Measurements from ENCODE around the gene LDLRAD3. TPM values are rescaled to one million over a fixed set of nuclear protein-coding genes. Genes with fewer than 3 reads are reported as not detected.

The LDLRAD3 gene
- total RNA-seq, 1 donor from 2014 or later, result 10.2 TPM

GRCh38 chr11:36121054-36121453 lies 177.2 kb downstream of the LDLRAD3 start:
- no peak for TF ChIP-seq CTCF (IDR thresholded peaks at IDR 0.05; ENCODE audit: insufficient read depth, low read length, poor library complexity, severe bottlenecking)
- no peaks in the 10 kb centered on the region for H3K36me3 ChIP-seq (ENCODE audit: control insufficient read depth, insufficient read depth, low read length)
- no peak overlapping the region for H3K4me3 ChIP-seq (ENCODE audit: low read depth, low read length)
- no peaks in the 10 kb centered on the region for H3K27me3 ChIP-seq (ENCODE audit: control insufficient read depth, insufficient read depth, low read length)
- DNase-seq (ENCODE audit: low read depth), result no peak

DNA sequence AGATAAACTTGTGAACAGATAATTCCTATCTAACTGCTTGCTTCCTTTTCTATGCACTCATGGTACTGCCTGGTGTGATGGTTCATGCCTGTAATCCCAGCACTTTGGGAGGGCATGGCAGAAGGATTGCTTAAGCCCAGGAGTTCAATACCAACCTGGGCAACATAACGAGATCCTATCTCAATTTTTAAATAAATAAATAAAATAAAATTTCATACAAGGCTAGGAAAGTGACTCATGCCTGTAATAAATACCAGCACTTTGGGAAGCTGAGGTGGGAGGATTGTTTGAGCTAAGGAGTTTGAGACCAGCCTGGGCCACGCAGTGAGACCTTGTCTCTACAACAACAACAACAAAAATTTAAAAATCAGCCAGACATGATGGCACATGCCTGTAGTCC lies 178.8 kb downstream of the LDLRAD3 start:
- TF ChIP-seq CTCF (IDR thresholded peaks at IDR 0.05; ENCODE audit: insufficient read depth, low read length, poor library complexity, severe bottlenecking), result no peak
- no peak for DNase-seq (ENCODE audit: low read depth)
- Histone ChIP-seq H3K4me3 (ENCODE audit: low read depth, low read length) (no peak overlapping the region), H3K27me3 (ENCODE audit: control insufficient read depth, insufficient read depth, low read length) (no peaks in the 10 kb centered on the region), H3K36me3 (ENCODE audit: control insufficient read depth, insufficient read depth, low read length) (no peaks in the 10 kb centered on the region)

DNA sequence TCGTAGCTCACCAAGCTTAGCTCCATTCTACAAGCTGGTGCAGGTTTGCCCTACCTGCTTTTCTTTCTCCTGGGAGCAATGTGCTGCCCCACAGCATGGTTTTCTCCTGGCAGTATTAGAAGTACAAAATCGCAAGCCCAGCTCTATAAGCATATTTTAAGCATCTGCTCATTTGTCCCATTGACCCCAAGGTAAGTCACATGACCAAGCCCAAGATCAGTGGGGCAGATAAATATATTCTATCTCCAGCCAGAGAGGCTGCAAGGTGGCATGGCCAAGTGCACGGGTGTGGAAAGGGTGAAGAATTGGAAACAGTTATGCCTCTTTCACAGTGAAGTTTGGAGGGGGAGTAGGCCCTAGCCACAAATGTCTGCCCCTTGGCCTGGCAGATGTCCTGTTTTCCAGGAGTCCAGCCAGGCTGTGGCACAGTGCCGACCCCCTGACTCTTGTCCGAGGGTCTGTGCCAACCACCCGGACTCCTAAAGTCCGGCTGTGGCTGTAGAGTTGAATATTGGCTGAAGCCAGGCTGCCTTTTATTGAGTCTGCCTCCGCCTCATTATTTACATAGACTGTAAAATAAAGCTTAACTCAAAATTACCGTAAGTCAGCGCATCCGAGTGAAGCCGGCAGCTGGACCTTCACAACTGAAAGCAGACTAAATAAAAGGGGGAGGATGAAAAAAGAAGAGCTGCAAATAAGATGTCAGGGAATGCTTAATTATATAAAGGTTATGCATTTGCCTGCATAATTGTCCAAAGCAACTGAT lies 179.7 kb downstream of the LDLRAD3 start:
- no peaks in the 10 kb centered on the region for H3K36me3 ChIP-seq (ENCODE audit: control insufficient read depth, insufficient read depth, low read length)
- H3K4me3 ChIP-seq (ENCODE audit: low read depth, low read length), result no peak overlapping the region
- H3K27me3 ChIP-seq (ENCODE audit: control insufficient read depth, insufficient read depth, low read length), result no peaks in the 10 kb centered on the region
- DNase-seq (ENCODE audit: low read depth), result no peak
- no peak for TF ChIP-seq CTCF (IDR thresholded peaks at IDR 0.05; ENCODE audit: insufficient read depth, low read length, poor library complexity, severe bottlenecking)

DNA sequence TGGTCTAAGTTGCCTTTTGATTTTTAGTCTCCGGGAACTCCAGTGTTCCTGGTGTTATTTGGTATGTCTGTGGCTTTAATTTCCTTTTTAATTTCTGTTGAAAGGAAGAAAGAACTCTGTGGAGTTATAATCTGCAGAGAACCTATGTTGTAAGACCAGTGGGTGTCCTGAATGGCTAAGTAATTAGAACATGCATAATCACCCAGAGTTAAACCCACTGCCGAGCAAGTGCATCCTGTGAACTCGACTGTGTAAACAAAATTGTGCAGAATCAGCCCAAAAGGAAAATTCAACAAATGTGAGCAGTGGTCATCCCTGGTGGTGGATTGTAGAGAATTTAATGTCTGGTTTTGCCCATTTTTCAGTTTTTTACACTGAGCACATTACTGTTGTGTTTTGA lies 182.8 kb downstream of the LDLRAD3 start:
- no peak for TF ChIP-seq CTCF (IDR thresholded peaks at IDR 0.05; ENCODE audit: insufficient read depth, low read length, poor library complexity, severe bottlenecking)
- H3K27me3 ChIP-seq (ENCODE audit: control insufficient read depth, insufficient read depth, low read length), result no peaks in the 10 kb centered on the region
- H3K36me3 ChIP-seq (ENCODE audit: control insufficient read depth, insufficient read depth, low read length), result no peaks in the 10 kb centered on the region
- no peak for DNase-seq (ENCODE audit: low read depth)
- H3K4me3 ChIP-seq (ENCODE audit: low read depth, low read length), result no peak overlapping the region

DNA sequence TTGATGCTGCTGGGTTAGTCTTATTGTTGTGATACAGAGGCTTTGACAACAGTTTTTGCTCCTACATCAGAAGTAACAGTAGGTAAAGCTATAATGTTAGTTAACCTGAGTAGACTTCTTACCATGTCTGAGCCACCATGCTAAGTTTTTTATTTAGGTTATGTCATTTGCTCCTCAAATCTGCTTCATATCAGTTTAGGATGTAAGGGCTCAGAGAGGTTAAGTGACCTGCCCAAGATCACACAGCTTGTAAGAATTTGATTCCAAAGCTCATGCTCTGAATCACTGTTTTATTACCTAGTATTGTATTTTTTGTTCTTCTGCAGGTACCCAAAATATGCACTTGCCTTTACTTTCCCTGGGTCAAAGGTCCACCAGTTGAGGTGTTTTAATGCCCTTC lies 183.7 kb downstream of the LDLRAD3 start:
- no peak for DNase-seq (ENCODE audit: low read depth)
- Histone ChIP-seq H3K36me3 (ENCODE audit: control insufficient read depth, insufficient read depth, low read length) (no peaks in the 10 kb centered on the region), H3K27me3 (ENCODE audit: control insufficient read depth, insufficient read depth, low read length) (no peaks in the 10 kb centered on the region), H3K4me3 (ENCODE audit: low read depth, low read length) (no peak overlapping the region)
- no peak for TF ChIP-seq CTCF (IDR thresholded peaks at IDR 0.05; ENCODE audit: insufficient read depth, low read length, poor library complexity, severe bottlenecking)

DNA sequence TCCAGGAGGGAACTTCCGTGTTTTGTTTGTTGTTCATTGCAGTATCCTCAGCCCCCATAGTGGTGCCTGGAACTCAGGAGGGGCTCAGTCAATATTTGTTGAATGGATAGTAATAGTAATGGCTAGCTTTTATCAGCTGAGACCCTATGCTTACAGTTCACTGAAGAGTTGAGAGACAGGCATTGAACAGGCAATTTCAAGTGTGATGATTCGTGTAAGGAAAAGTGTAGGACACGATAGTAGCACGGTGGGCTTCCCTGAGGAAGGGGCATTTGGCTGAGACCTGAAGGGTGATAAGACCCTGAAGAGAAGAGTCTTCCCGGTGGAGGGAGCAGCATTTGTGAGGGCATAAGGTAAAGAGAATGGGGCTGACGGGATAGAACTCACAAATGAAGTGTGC lies 186.1 kb downstream of the LDLRAD3 start:
- no peak overlapping the region for H3K4me3 ChIP-seq (ENCODE audit: low read depth, low read length)
- no peaks in the 10 kb centered on the region for H3K36me3 ChIP-seq (ENCODE audit: control insufficient read depth, insufficient read depth, low read length)
- no peak for TF ChIP-seq CTCF (IDR thresholded peaks at IDR 0.05; ENCODE audit: insufficient read depth, low read length, poor library complexity, severe bottlenecking)
- no peak for DNase-seq (ENCODE audit: low read depth)
- H3K27me3 ChIP-seq (ENCODE audit: control insufficient read depth, insufficient read depth, low read length), result no peaks in the 10 kb centered on the region

Measured in kidney epithelial cell (primary cell).